Measurements from ENCODE around the gene UST. TPM values are rescaled to one million over a fixed set of nuclear protein-coding genes. Genes with fewer than 3 reads are reported as not detected.
"Not testable (repeated sequence)": the region's sequence is repeated elsewhere in the genome, so short reads cannot be mapped to it uniquely, and the experiment has no call there.

Gene UST
- total and polyA plus RNA-seq, 7 donors = 0.79 to 2.6 (median 2.0) TPM

GRCh38 chr6:149003560-149003959 is 256.7 kb downstream of the UST start:
- peaks cover 14% of the 10 kb centered on the region for H3K9me3 ChIP-seq
- DNase-seq (no peak), ATAC-seq (no peak)
- no peak overlapping the region for H3K27ac ChIP-seq
- H3K4me1 ChIP-seq = no peaks in the 10 kb centered on the region
- 73 to 87% (median 86%) methylated on average over 7 of the region's 7 CpGs for WGBS, 3 donors
- H3K4me3 ChIP-seq = no peak overlapping the region
- intact Hi-C loops (cut with DNase I) = no loop called here
- H3K36me3 ChIP-seq (ENCODE audit: insufficient read depth in 1 of 2, low read depth in 1 of 2) = no peaks in the 10 kb centered on the region
- no peaks in the 10 kb centered on the region for H3K27me3 ChIP-seq (ENCODE audit: insufficient read depth in 3 of 3, low read length in 2 of 3)
- TF ChIP-seq, protein P1, sequence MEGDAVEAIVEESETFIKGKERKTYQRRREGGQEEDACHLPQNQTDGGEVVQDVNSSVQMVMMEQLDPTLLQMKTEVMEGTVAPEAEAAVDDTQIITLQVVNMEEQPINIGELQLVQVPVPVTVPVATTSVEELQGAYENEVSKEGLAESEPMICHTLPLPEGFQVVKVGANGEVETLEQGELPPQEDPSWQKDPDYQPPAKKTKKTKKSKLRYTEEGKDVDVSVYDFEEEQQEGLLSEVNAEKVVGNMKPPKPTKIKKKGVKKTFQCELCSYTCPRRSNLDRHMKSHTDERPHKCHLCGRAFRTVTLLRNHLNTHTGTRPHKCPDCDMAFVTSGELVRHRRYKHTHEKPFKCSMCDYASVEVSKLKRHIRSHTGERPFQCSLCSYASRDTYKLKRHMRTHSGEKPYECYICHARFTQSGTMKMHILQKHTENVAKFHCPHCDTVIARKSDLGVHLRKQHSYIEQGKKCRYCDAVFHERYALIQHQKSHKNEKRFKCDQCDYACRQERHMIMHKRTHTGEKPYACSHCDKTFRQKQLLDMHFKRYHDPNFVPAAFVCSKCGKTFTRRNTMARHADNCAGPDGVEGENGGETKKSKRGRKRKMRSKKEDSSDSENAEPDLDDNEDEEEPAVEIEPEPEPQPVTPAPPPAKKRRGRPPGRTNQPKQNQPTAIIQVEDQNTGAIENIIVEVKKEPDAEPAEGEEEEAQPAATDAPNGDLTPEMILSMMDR (IDR thresholded peaks at IDR 0.05) = no peak

DNA sequence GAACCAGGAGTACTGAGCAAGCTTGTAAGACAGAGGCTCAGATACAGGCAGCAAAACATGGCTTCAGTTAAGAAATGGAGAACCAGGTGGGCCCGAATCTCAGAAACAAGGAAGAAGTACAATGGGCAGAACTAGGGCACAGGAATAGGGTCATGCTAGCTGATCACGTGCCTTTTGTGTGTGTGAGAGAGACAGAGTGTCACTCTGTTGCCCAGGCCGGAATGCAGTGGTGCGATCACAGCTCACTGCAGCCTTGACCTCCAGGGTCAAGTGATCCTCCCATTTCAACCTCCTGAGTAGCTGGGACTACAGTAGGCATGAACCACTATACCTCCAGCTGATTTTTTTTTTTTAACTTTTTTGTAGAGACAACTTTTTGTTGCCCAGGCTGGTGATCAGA is 257.8 kb downstream of the UST start:
- Histone ChIP-seq H3K27ac (no peak overlapping the region), H3K4me3 (no peak overlapping the region), H3K27me3 (ENCODE audit: insufficient read depth in 3 of 3, low read length in 2 of 3) (no peaks in the 10 kb centered on the region), H3K9me3 (peaks cover 14% of the 10 kb centered on the region), H3K36me3 (ENCODE audit: insufficient read depth in 1 of 2, low read depth in 1 of 2) (no peaks in the 10 kb centered on the region), H3K4me1 (no peaks in the 10 kb centered on the region)
- ATAC-seq (no peak), DNase-seq (no peak)
- 95 to 98% (median 96%) methylated on average over 4 of the region's 4 CpGs for WGBS, 3 donors
- intact Hi-C loops (cut with DNase I) = no loop called here
- TF ChIP-seq, protein P1 (IDR thresholded peaks at IDR 0.05) = no peak

- DNase-seq; H3K4me1 ChIP-seq; H3K27ac ChIP-seq; H3K27me3 ChIP-seq (ENCODE audit: insufficient read depth in 3 of 3, low read length in 2 of 3); H3K4me3 ChIP-seq; intact Hi-C loops (cut with DNase I); H3K36me3 ChIP-seq (ENCODE audit: insufficient read depth in 1 of 2, low read depth in 1 of 2); ATAC-seq: not testable (repeated sequence)
- 91 to 100% (median 94%) methylated on average over 1 of the region's 1 CpG for WGBS, 3 donors
- peaks cover 10% of the 10 kb centered on the region for H3K9me3 ChIP-seq
These were observed 259.4 kb downstream of the UST start for GRCh38 chr6:149006236-149006635.

DNA sequence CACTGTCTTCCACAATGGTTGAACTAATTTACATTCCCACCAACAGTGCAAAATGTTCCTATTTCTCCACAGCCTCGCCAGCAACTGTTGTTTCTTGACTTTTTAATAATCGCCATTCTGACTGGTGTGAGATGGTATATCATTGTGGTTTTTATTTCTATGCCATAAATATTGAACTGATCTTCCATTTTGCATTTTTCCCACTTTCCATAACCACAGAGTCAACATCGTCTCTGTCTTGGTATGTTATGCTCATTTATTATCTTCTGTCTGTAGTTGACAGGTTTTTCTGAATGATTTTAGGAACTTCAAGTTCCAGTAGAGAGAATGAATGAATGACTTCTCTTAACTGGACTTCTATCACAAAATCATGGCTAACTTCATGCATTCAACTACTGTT is 259.8 kb downstream of the UST start:
- Histone ChIP-seq H3K4me3 (no peak overlapping the region), H3K27ac (no peak overlapping the region), H3K9me3 (peaks cover 6% of the 10 kb centered on the region), H3K27me3 (ENCODE audit: insufficient read depth in 3 of 3, low read length in 2 of 3) (no peaks in the 10 kb centered on the region), H3K36me3 (ENCODE audit: insufficient read depth in 1 of 2, low read depth in 1 of 2) (no peaks in the 10 kb centered on the region), H3K4me1 (no peaks in the 10 kb centered on the region)
- TF ChIP-seq, protein P1 (IDR thresholded peaks at IDR 0.05) = no peak
- 81 to 96% (median 96%) methylated on average over 3 of the region's 3 CpGs for WGBS, 3 donors
- DNase-seq (no peak), ATAC-seq (no peak)
- intact Hi-C loops (cut with DNase I) = no loop called here

DNA sequence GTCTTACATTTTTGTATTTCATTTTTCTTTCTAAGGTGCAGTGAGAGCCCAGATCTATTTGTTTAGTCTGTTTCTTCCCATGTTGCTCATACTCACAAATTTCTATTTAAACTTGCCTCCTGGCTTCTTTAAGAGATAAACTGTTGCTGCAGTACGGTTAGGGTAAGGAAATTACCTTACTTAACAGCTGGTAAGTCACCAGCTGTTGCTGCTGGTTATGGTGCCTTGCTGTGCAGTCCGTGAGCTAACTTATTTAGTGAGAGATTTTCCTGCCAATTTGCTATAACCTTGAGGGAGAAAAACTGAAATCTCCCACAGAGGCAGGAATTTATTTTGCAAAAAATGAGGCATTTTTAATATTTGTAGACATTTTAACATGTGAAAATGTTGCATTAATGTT is 261.0 kb downstream of the UST start:
- DNase-seq = no peak
- Histone ChIP-seq H3K27me3 (ENCODE audit: insufficient read depth in 3 of 3, low read length in 2 of 3) (no peaks in the 10 kb centered on the region), H3K4me3 (no peak overlapping the region), H3K36me3 (ENCODE audit: insufficient read depth in 1 of 2, low read depth in 1 of 2) (no peaks in the 10 kb centered on the region), H3K27ac (no peak overlapping the region), H3K9me3 (no peaks in the 10 kb centered on the region), H3K4me1 (no peaks in the 10 kb centered on the region)
- no peak for ATAC-seq
- intact Hi-C loops (cut with DNase I) = no loop called here
- WGBS, 3 donors = 38 to 67% (median 47%) methylated on average over 2 of the region's 2 CpGs
- TF ChIP-seq, protein P1 (IDR thresholded peaks at IDR 0.05) = no peak

All from psoas muscle (tissue), 8 donors.